IPS DF 4.7 (cell line): ENCODE results near the gene AP3D1.

ENCODE experiments used
- DNase-seq: peaks from one replicate; pipeline ENCODE4 v3.0.0-alpha.2; 2013; ENCODE audit warnings: low spot score; ENCODE audit errors: extremely low read depth

The AP3D1 gene

GRCh38 chr19:2062770-2063169 lies 88.6 kb downstream of the AP3D1 start:
- no peak for DNase-seq

GRCh38 chr19:2062389-2062729 lies 89.0 kb downstream of the AP3D1 start:
- no peak for DNase-seq

- DNase-seq, result no peak
Measured at GRCh38 chr19:2061495-2062388, 89.6 kb downstream of the AP3D1 start.

GRCh38 chr19:2060884-2061494 lies 90.4 kb downstream of the AP3D1 start:
- no peak for DNase-seq

GRCh38 chr19:2059422-2060201 lies 91.8 kb downstream of the AP3D1 start:
- no peak for DNase-seq

- no peak for DNase-seq
Measured at GRCh38 chr19:2058570-2059421, 92.6 kb downstream of the AP3D1 start.

GRCh38 chr19:2057484-2058469 lies 93.6 kb downstream of the AP3D1 start:
- no peak for DNase-seq

GRCh38 chr19:2056837-2057192 lies 94.6 kb downstream of the AP3D1 start:
- DNase-seq, result no peak

- no peak for DNase-seq
Measured at GRCh38 chr19:2055931-2056836, 95.2 kb downstream of the AP3D1 start.

GRCh38 chr19:2054763-2055162 lies 96.6 kb downstream of the AP3D1 start:
- no peak for DNase-seq

GRCh38 chr19:2053601-2054389 lies 97.6 kb downstream of the AP3D1 start:
- no peak for DNase-seq

- no peak for DNase-seq
Measured at GRCh38 chr19:2051773-2052704, 99.3 kb downstream of the AP3D1 start.

- DNase-seq, result no peak
Measured at GRCh38 chr19:2050991-2051772, 100.2 kb downstream of the AP3D1 start, which contains the start of gene MKNK2. MKNK2 (minus strand) TSS chr19:2051244; CDS start chr19:2050851, 393 bp downstream.
